IMR-90 (cell line): ENCODE results near the gene NEU1. TPM values are rescaled to one million over a fixed set of nuclear protein-coding genes. Genes with fewer than 3 reads are reported as not detected.

Experiments
- ATAC-seq: fragments of 200-7000 bp; cut with Tn5 transposase; 2 replicates; pipeline ENCODE4 v1.9.1; 2020; ENCODE audit warnings: low read depth, mild to moderate bottlenecking, moderate library complexity
- BruUV-seq: library from RNA; stranded (reverse); fragments of 400-500 nt; replicated peaks from 2 replicates; lab custom pipeline; 2021; lab: Mats Ljungman, UMichigan
- CTCF ChIA-PET: fragments of 300-600 bp; formaldehyde crosslinking; extraction: SDS; loops from one replicate; lab custom pipeline; 2021; ENCODE audit warnings: antibody characterized with exemption; lab: Yijun Ruan, JAX
- POLR2A ChIA-PET: fragments of 300-600 bp; sonication (Branson Sonifier 250); formaldehyde crosslinking; loops from one replicate; lab custom pipeline; 2022; ENCODE audit warnings: antibody characterized with exemption; ENCODE audit not compliant: unreplicated experiment; lab: Charles Lee
- DNase-seq: peaks from one replicate; pipeline ENCODE4 v3.0.0; 2013
- H2AFZ ChIP-seq: replicated peaks from 2 replicates; pipeline ENCODE3; 2013; ENCODE audit warnings: low read length, mild to moderate bottlenecking; ENCODE audit not compliant: poor library complexity
- H2AK5ac ChIP-seq: 2 replicates; pipeline ENCODE4 v1.6.1; 2013; ENCODE audit warnings: low read depth, low read length, inconsistent platforms
- H2AK9ac ChIP-seq: replicated peaks from 2 replicates; pipeline ENCODE3; 2013; ENCODE audit warnings: mild to moderate bottlenecking, low read depth, low read length, moderate library complexity; ENCODE audit not compliant: poor library complexity
- H2BK120ac ChIP-seq: 2 replicates; pipeline ENCODE4 v1.6.1; 2013; ENCODE audit warnings: low read depth, low read length, inconsistent platforms
- H2BK15ac ChIP-seq: 3 replicates; pipeline ENCODE4 v1.6.1; 2013; ENCODE audit warnings: low read depth, low read length, inconsistent platforms
- H2BK20ac ChIP-seq: 2 replicates; pipeline ENCODE4 v1.6.1; 2013; ENCODE audit warnings: low read depth, mild to moderate bottlenecking, inconsistent platforms, low read length, moderate library complexity
- H2BK5ac ChIP-seq: 2 replicates; pipeline ENCODE4 v1.6.1; 2013; ENCODE audit warnings: mild to moderate bottlenecking, low read depth, low read length, inconsistent platforms; ENCODE audit not compliant: poor library complexity, severe bottlenecking
- H3K14ac ChIP-seq: replicated peaks from 2 replicates; pipeline ENCODE4 v1.6.1; 2013; ENCODE audit warnings: low read depth, low read length, inconsistent platforms
- H3K18ac ChIP-seq: 2 replicates; pipeline ENCODE4 v1.6.1; 2013; ENCODE audit warnings: low read depth, low read length, control low read depth
- H3K23ac ChIP-seq: 2 replicates; pipeline ENCODE4 v1.6.1; 2013; ENCODE audit warnings: low read depth, low read length, inconsistent platforms
- H3K27ac ChIP-seq: 2 replicates; pipeline ENCODE4 v1.5.1; 2013; ENCODE audit warnings: mild to moderate bottlenecking, control low read depth, low read length; ENCODE audit not compliant: insufficient read depth
- H3K27me3 ChIP-seq: 2 replicates; pipeline ENCODE4 v1.6.1; 2013; ENCODE audit warnings: low read length; ENCODE audit not compliant: control insufficient read depth, insufficient read depth
- H3K36me3 ChIP-seq: 2 replicates; pipeline ENCODE4 v1.6.1; 2013; ENCODE audit warnings: low read length, mixed read lengths; ENCODE audit not compliant: control insufficient read depth, insufficient read depth
- H3K4ac ChIP-seq: 2 replicates; pipeline ENCODE4 v1.6.1; 2013; ENCODE audit warnings: low read depth, low read length, inconsistent platforms
- H3K4me1 ChIP-seq: 2 replicates; pipeline ENCODE4 v1.6.1; 2013; ENCODE audit warnings: low read length, mixed read lengths; ENCODE audit not compliant: control insufficient read depth, insufficient read depth
- H3K4me2 ChIP-seq: 2 replicates; pipeline ENCODE4 v1.6.1; 2013; ENCODE audit warnings: low read depth, mild to moderate bottlenecking, control low read depth, low read length, moderate library complexity
- H3K4me3 ChIP-seq: 2 replicates; pipeline ENCODE4 v1.5.1; 2013; ENCODE audit warnings: low read depth, mild to moderate bottlenecking, control low read depth, low read length, moderate library complexity; ENCODE audit not compliant: insufficient read depth
- H3K56ac ChIP-seq: 2 replicates; pipeline ENCODE4 v1.6.1; 2013; ENCODE audit warnings: low read length, inconsistent platforms; ENCODE audit not compliant: insufficient read depth; ENCODE audit errors: extremely low read depth
- H3K79me1 ChIP-seq, 2 experiments: 2 replicates each; pipeline ENCODE4 v1.6.1; 2013; ENCODE audit warnings: low read length in 2 of 2, inconsistent platforms in 1 of 2, low read depth in 1 of 2
- H3K9ac ChIP-seq: 2 replicates; pipeline ENCODE4 v1.6.1; 2013; ENCODE audit warnings: low read depth, low read length, control low read depth
- H3K9me1 ChIP-seq: 2 replicates; pipeline ENCODE4 v1.6.1; 2013; ENCODE audit warnings: low read length, inconsistent platforms; ENCODE audit not compliant: insufficient read depth
- H3K9me3 ChIP-seq: 2 replicates; pipeline ENCODE4 v1.6.1; 2013; ENCODE audit warnings: low read length; ENCODE audit not compliant: control insufficient read depth, insufficient read depth
- H4K20me1 ChIP-seq: 2 replicates; pipeline ENCODE4 v1.6.1; 2013; ENCODE audit warnings: low read length, inconsistent platforms; ENCODE audit not compliant: insufficient read depth
- H4K5ac ChIP-seq: 2 replicates; pipeline ENCODE4 v1.6.1; 2013; ENCODE audit warnings: mild to moderate bottlenecking, low read depth, low read length, control low read depth
- H4K8ac ChIP-seq, 2 experiments: 2 replicates each; pipeline ENCODE4 v1.6.1; 2013; ENCODE audit warnings: low read depth in 2 of 2, low read length in 2 of 2, control low read depth in 1 of 2, inconsistent platforms in 1 of 2
- H4K91ac ChIP-seq: 2 replicates; pipeline ENCODE4 v1.6.1; 2013; ENCODE audit warnings: low read depth, low read length, inconsistent platforms; ENCODE audit not compliant: insufficient read depth
- CHD1 ChIP-seq: IDR thresholded peaks from 2 replicates; pipeline ENCODE4 v1.6.1; 2012; ENCODE audit warnings: low read depth, low read length, improper control_type of control experiment
- FOS ChIP-seq: fragments of 150-350 bp; IDR thresholded peaks from 2 replicates; pipeline ENCODE4 v1.6.1; 2016; ENCODE audit warnings: low read depth, low read length
- MAFK ChIP-seq: IDR thresholded peaks from 2 replicates; pipeline ENCODE4 v1.6.1; 2012; ENCODE audit warnings: low read depth, low read length, improper control_type of control experiment
- MXI1 ChIP-seq: IDR thresholded peaks from 2 replicates; pipeline ENCODE4 v1.6.1; 2012; ENCODE audit warnings: low read depth, mild to moderate bottlenecking, low read length, moderate library complexity, borderline replicate concordance
- RCOR1 ChIP-seq: IDR thresholded peaks from 2 replicates; pipeline ENCODE4 v1.6.1; 2012; ENCODE audit warnings: mild to moderate bottlenecking, low read length, improper control_type of control experiment; ENCODE audit not compliant: insufficient replicate concordance
- WGBS, 2 experiments: methylation state at CpG; one replicate each; pipeline versions ENCODE4 v1.1.5 to v1.1.7; 2013; ENCODE audit warnings: missing lambda C conversion rate in 2 of 2; ENCODE audit not compliant: insufficient read length in 1 of 2; ENCODE audit errors: extremely low coverage in 2 of 2; 5-methylcytosine and 5-hydroxymethylcytosine counted together
- dilution Hi-C: fragments of 300-500 bp; cut with HindIII; formaldehyde crosslinking; loops from one replicate; pipeline ENCODE4 v1.14.3; 2018; ENCODE audit warnings: low sequenced_read_pairs; ENCODE audit not compliant: unreplicated experiment
- in situ Hi-C: fragments of 300-500 bp; cut with MboI; formaldehyde crosslinking; loops from 3 replicates; pipeline ENCODE4 v1.14.3; 2019; ENCODE audit warnings: low sequenced_read_pairs, inconsistent platforms, mixed read lengths
- intact Hi-C: fragments of 100-400 bp; cut with micrococcal nuclease; formaldehyde crosslinking; loops from 2 replicates; pipeline ENCODE4 v1.10.0; 2022
- polyA plus RNA-seq, 3 experiments: library from polyadenylated mRNA; depleted of rRNA; stranded (reverse); fragments of >200 nt; gene quantifications; 2 replicates each; pipeline ENCODE4 v1.2.3, GENCODE V29; 2012; ENCODE audit warnings: low replicate concordance in 1 of 3
- total RNA-seq: library from RNA; depleted of rRNA; stranded (reverse); fragments of >200 nt; gene quantifications from 2 replicates; pipeline ENCODE4 v1.2.3, GENCODE V29; 2012

NEU1 gene
- total and polyA plus RNA-seq, 2 of the 4 experiments (the other 2 are of a cell fraction): 28.5 to 36.2 TPM

DNA sequence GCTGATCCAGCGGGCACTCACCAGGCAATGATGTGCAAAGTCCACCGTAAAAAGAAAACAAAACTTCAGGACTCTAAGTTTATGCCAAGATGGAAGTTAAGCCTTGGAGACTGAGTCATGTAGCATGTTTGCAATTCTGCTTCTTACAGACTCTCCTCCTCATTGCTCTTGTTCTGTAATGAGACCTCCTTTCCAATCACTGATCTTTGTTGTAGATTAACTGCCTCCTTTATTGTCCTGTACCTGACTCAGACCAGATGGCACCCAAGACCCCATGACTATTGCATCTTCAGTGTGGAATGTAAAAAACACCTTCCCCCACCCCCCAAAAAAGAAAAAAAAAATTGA, 11.2 kb downstream of the NEU1 start:
- H4K5ac ChIP-seq: peak overlapping the region; percentile 71; the same call in 1 of the 2 replicates
- dilution Hi-C loops (no loop called here), intact Hi-C loops (no loop called here), in situ Hi-C loops (no loop called here)
- ChIA-PET CTCF (no interaction called here), POLR2A (interaction anchor here (0.6 kb wide), 1 partner anchor 25 kb away, joined by 3 read pairs; no protein-coding TSS in a partner anchor)
- TF ChIP-seq FOS (0 out of 2 replicates have a peak, but pooled peaks have one; percentile 9), MAFK (no peak), MXI1 (no peak), CHD1 (no peak), RCOR1 (no peak)
- peak overlapping the region; percentile 88 for H3K4me2 ChIP-seq
- H4K20me1 ChIP-seq: no peaks in the 10 kb centered on the region
- no peak overlapping the region for H2AK5ac ChIP-seq
- BruUV-seq: no TSS peak
- no peak overlapping the region for H2BK15ac ChIP-seq
- H2BK5ac ChIP-seq: no peak overlapping the region
- no CpG with 5 or more reads among the region's 2 CpGs for WGBS, 2 experiments
- H3K18ac ChIP-seq: 0 out of 2 replicates have a peak overlapping the region, but pooled peaks have one; percentile 38
- no peak overlapping the region for H4K91ac ChIP-seq
- H3K4me3 ChIP-seq: no peak overlapping the region
- H2BK20ac ChIP-seq: no peak overlapping the region
- peak; percentile 54 for DNase-seq
- H3K14ac ChIP-seq: peak overlapping the region; percentile 1; the same call in 1 of the 2 replicates
- no peaks in the 10 kb centered on the region for H3K27me3 ChIP-seq
- H2BK120ac ChIP-seq: no peak overlapping the region
- no peaks in the 10 kb centered on the region; the same call in 1 of the 2 replicates for H3K36me3 ChIP-seq
- peak overlapping the region; percentile 57; the same call in 1 of the 2 replicates for H3K27ac ChIP-seq
- peaks cover 2% of the 10 kb centered on the region for H3K4me1 ChIP-seq
- no peak overlapping the region for H3K56ac ChIP-seq
- no peak overlapping the region for H4K8ac ChIP-seq
- H2AFZ ChIP-seq: no peak overlapping the region
- peak; percentile 90 for ATAC-seq
- H3K23ac ChIP-seq: 0 out of 2 replicates have a peak overlapping the region, but pooled peaks have one; percentile 0
- no peaks in the 10 kb centered on the region for H3K9me1 ChIP-seq
- H3K79me1 ChIP-seq: no peaks in the 10 kb centered on the region
- H3K4ac ChIP-seq: peak overlapping the region; percentile 1; the same call in 1 of the 2 replicates
- no peak overlapping the region for H2AK9ac ChIP-seq
- 0 out of 2 replicates have a peak overlapping the region, but pooled peaks have one; percentile 27 for H3K9ac ChIP-seq
- H3K9me3 ChIP-seq: no peaks in the 10 kb centered on the region; the same call in 1 of the 2 replicates
